Adrenal gland (tissue), 5 donors: Measurements from ENCODE around the gene GABRR3.

Experiments
- POLR2A ChIP-seq, 2 donors: fragments of 450-650 bp; IDR thresholded peaks; one replicate each; pipeline ENCODE4 v1.6.1; 2017; ENCODE audit warnings: antibody characterized with exemption in 2 of 2, mild to moderate bottlenecking in 2 of 2, moderate library complexity in 1 of 2
- TF ChIP-seq, protein P1 (sequence below), 6 experiments: fragments of 450-650 bp in 4 of 6; fragments of 200-600 bp in 2 of 6; sonication (generic) in 1 of 6; IDR thresholded peaks; 1 replicate in 5 of 6; 2 replicates in 1 of 6; pipeline versions ENCODE4 v1.5.1 to v1.8.0; 2016 to 2021; ENCODE audit warnings: antibody characterized with exemption in 6 of 6, mild to moderate bottlenecking in 2 of 6, moderate library complexity in 1 of 6
- donor health status: DM: no; HTN: no; CAD: no.

- TF ChIP-seq, protein P1, sequence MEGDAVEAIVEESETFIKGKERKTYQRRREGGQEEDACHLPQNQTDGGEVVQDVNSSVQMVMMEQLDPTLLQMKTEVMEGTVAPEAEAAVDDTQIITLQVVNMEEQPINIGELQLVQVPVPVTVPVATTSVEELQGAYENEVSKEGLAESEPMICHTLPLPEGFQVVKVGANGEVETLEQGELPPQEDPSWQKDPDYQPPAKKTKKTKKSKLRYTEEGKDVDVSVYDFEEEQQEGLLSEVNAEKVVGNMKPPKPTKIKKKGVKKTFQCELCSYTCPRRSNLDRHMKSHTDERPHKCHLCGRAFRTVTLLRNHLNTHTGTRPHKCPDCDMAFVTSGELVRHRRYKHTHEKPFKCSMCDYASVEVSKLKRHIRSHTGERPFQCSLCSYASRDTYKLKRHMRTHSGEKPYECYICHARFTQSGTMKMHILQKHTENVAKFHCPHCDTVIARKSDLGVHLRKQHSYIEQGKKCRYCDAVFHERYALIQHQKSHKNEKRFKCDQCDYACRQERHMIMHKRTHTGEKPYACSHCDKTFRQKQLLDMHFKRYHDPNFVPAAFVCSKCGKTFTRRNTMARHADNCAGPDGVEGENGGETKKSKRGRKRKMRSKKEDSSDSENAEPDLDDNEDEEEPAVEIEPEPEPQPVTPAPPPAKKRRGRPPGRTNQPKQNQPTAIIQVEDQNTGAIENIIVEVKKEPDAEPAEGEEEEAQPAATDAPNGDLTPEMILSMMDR (IDR thresholded peaks at IDR 0.05): no peak
- no peak for TF ChIP-seq POLR2A (IDR thresholded peaks at IDR 0.05)
Observed at GRCh38 chr3:97940034-97940433, 95.1 kb downstream of the GABRR3 start.
